HG02943 (cell line): ENCODE results near the gene TDP1.
"Not testable (repeated sequence)": the region's sequence is repeated elsewhere in the genome, so short reads cannot be mapped to it uniquely, and the experiment has no call there.

ENCODE experiments used
- ATAC-seq: cut with Tn5 transposase; IDR thresholded peaks from one replicate; pipeline ENCODE4 v1.9.1; 2021; ENCODE audit warnings: mild to moderate bottlenecking, low read depth, moderate library complexity; ENCODE audit not compliant: unreplicated experiment

TDP1 gene

GRCh38 chr14:89986462-89987160 lies 30.9 kb downstream of the TDP1 start:
- ATAC-seq: no peak

GRCh38 chr14:89987161-89987475 lies 31.4 kb downstream of the TDP1 start:
- ATAC-seq: no peak

GRCh38 chr14:89988787-89989186 lies 33.1 kb downstream of the TDP1 start:
- no peak for ATAC-seq

- ATAC-seq: no peak
Measured at GRCh38 chr14:89990218-89990617, 34.5 kb downstream of the TDP1 start.

- no peak for ATAC-seq
Measured at GRCh38 chr14:89990623-89991275, 35.0 kb downstream of the TDP1 start.

- ATAC-seq: no peak
Measured at GRCh38 chr14:89992273-89992672, 36.5 kb downstream of the TDP1 start.

GRCh38 chr14:89996963-89997362 lies 41.2 kb downstream of the TDP1 start:
- no peak for ATAC-seq

- ATAC-seq: no peak
Measured at GRCh38 chr14:90000935-90001334, 45.2 kb downstream of the TDP1 start.

GRCh38 chr14:90003526-90004307 lies 48.0 kb downstream of the TDP1 start:
- no peak for ATAC-seq

GRCh38 chr14:90005441-90005840 lies 49.7 kb downstream of the TDP1 start:
- no peak for ATAC-seq

- no peak for ATAC-seq
Measured at GRCh38 chr14:90005939-90006530, 50.3 kb downstream of the TDP1 start.

GRCh38 chr14:90017371-90017770 lies 61.6 kb downstream of the TDP1 start:
- ATAC-seq: no peak

- ATAC-seq: no peak
Measured at GRCh38 chr14:90019824-90020523, 64.2 kb downstream of the TDP1 start.

- ATAC-seq: no peak
Measured at GRCh38 chr14:90023176-90023896, 67.6 kb downstream of the TDP1 start.

GRCh38 chr14:90024910-90025309 lies 69.2 kb downstream of the TDP1 start:
- no peak for ATAC-seq

GRCh38 chr14:90026608-90027007 lies 70.9 kb downstream of the TDP1 start:
- ATAC-seq: not testable (repeated sequence)

GRCh38 chr14:90027842-90028241 lies 72.1 kb downstream of the TDP1 start:
- ATAC-seq: no peak

- no peak for ATAC-seq
Measured at GRCh38 chr14:90034156-90034555, 78.4 kb downstream of the TDP1 start.

GRCh38 chr14:90034835-90035525 lies 79.3 kb downstream of the TDP1 start:
- no peak for ATAC-seq
